GM23248 (cell line): ENCODE measurements around the gene CDH4. TPM values are rescaled to one million over a fixed set of nuclear protein-coding genes. Genes with fewer than 3 reads are reported as not detected.

Experiments used
- DNase-seq: peaks from one replicate; pipeline ENCODE4 v3.0.0-alpha.2; 2015
- H2AFZ ChIP-seq: fragments of 200-600 bp; sonication (generic); 2 replicates; pipeline ENCODE4 v1.6.1; 2016; ENCODE audit warnings: antibody characterized with exemption
- H3F3A ChIP-seq: fragments of 200-600 bp; sonication (generic); 2 replicates; pipeline ENCODE4 v1.6.1; 2016; ENCODE audit warnings: mild to moderate bottlenecking, antibody characterized with exemption, mixed run types; ENCODE audit not compliant: insufficient read depth
- H3K27ac ChIP-seq: fragments of 200-600 bp; sonication (generic); 2 replicates; pipeline ENCODE4 v1.5.1; 2016; ENCODE audit warnings: mild to moderate bottlenecking
- H3K27me3 ChIP-seq: fragments of 200-600 bp; sonication (generic); replicated peaks from 2 replicates; pipeline ENCODE4 v1.6.1; 2016; ENCODE audit warnings: mild to moderate bottlenecking; ENCODE audit not compliant: insufficient read depth
- H3K36me3 ChIP-seq: fragments of 200-600 bp; sonication (generic); 2 replicates; pipeline ENCODE4 v1.6.1; 2016; ENCODE audit warnings: low read depth, mild to moderate bottlenecking
- H3K4me1 ChIP-seq: fragments of 200-600 bp; sonication (generic); 2 replicates; pipeline ENCODE4 v1.6.1; 2016; ENCODE audit warnings: mild to moderate bottlenecking; ENCODE audit not compliant: insufficient read depth
- H3K4me2 ChIP-seq: fragments of 200-600 bp; sonication (generic); one replicate; pipeline ENCODE4 v1.6.1; 2016; ENCODE audit warnings: mild to moderate bottlenecking; ENCODE audit not compliant: unreplicated experiment
- H3K4me3 ChIP-seq: fragments of 200-600 bp; sonication (generic); 2 replicates; pipeline ENCODE4 v1.5.1; 2016; ENCODE audit warnings: mild to moderate bottlenecking
- H3K79me2 ChIP-seq: fragments of 200-600 bp; sonication (generic); 2 replicates; pipeline ENCODE4 v1.6.1; 2016; ENCODE audit warnings: mild to moderate bottlenecking; ENCODE audit not compliant: insufficient read depth
- H3K9ac ChIP-seq: fragments of 200-600 bp; sonication (generic); 2 replicates; pipeline ENCODE4 v1.6.1; 2016; ENCODE audit warnings: mild to moderate bottlenecking
- H3K9me2 ChIP-seq: fragments of 200-600 bp; sonication (generic); 2 replicates; pipeline ENCODE4 v1.6.1; 2016; ENCODE audit warnings: mixed run types, mild to moderate bottlenecking, moderate library complexity; ENCODE audit not compliant: insufficient read depth
- H3K9me3 ChIP-seq: fragments of 200-600 bp; sonication (generic); one replicate; pipeline ENCODE4 v1.6.1; 2017; ENCODE audit warnings: low read depth
- H4K20me1 ChIP-seq: fragments of 200-600 bp; sonication (generic); 2 replicates; pipeline ENCODE4 v1.6.0; 2016; ENCODE audit not compliant: insufficient read depth
- EZH2 ChIP-seq: fragments of 200-600 bp; sonication (generic); IDR thresholded peaks from 2 replicates; pipeline ENCODE4 v1.6.1; 2018; ENCODE audit warnings: antibody characterized with exemption, mild to moderate bottlenecking; ENCODE audit not compliant: insufficient read depth, poor library complexity, severe bottlenecking
- EZH2phosphoT487 ChIP-seq: fragments of 200-600 bp; sonication (generic); IDR thresholded peaks from 2 replicates; pipeline ENCODE4 v1.6.1; 2018; ENCODE audit warnings: antibody characterized with exemption, moderate library complexity, mild to moderate bottlenecking, low read depth; ENCODE audit not compliant: insufficient read depth
- WGBS, 2 experiments: methylation state at CpG; one replicate each; pipeline ENCODE4 v1.1.6; 2015 to 2017; ENCODE audit warnings: low lambda C conversion rate in 2 of 2, low coverage in 1 of 2; ENCODE audit errors: missing lambda C conversion rate in 2 of 2; 5-methylcytosine and 5-hydroxymethylcytosine counted together
- in situ Hi-C: fragments of 300-500 bp; cut with MboI; formaldehyde crosslinking; loops from 2 replicates; pipeline ENCODE4 v1.15.0; 2020
- polyA plus RNA-seq: library from polyadenylated mRNA; unstranded; fragments of >200 nt; fragmentation: Nextera tagmentation; extraction: Ambion mirVana; gene quantifications from 2 replicates; pipeline ENCODE4 v1.2.1, GENCODE V29; 2016
- total RNA-seq: library from RNA; depleted of rRNA; stranded (reverse); fragments of >200 nt; shearing (Covaris generic); gene quantifications from 2 replicates; pipeline ENCODE4 v1.2.3, GENCODE V29; 2014

Gene CDH4
- total and polyA plus RNA-seq, 2 experiments from 2014 or later = 1.1 to 3.9 TPM

- no peak for DNase-seq
- Histone ChIP-seq H3K36me3 (no peaks in the 10 kb centered on the region), H3K4me3 (no peak overlapping the region), H3K9me2 (no peaks in the 10 kb centered on the region), H3K4me1 (no peaks in the 10 kb centered on the region), H3K79me2 (no peaks in the 10 kb centered on the region), H3K4me2 (no peak overlapping the region), H4K20me1 (no peaks in the 10 kb centered on the region), H3F3A (no peaks in the 10 kb centered on the region), H3K9ac (no peak overlapping the region), H3K27ac (no peak overlapping the region), H3K9me3 (no peaks in the 10 kb centered on the region), H3K27me3 (no peaks in the 10 kb centered on the region), H2AFZ (no peak overlapping the region)
- TF ChIP-seq EZH2 (no peak), EZH2phosphoT487 (no peak)
- in situ Hi-C loops = no loop called here
- 32 to 38% methylated on average over 11 of the region's 11 CpGs for WGBS, 2 experiments
These were observed 162.5 kb downstream of the CDH4 start for GRCh38 chr20:61414455-61414991.

- Histone ChIP-seq H3K27ac (no peak overlapping the region), H3K9ac (no peak overlapping the region), H3K9me3 (no peaks in the 10 kb centered on the region), H3K79me2 (no peaks in the 10 kb centered on the region), H4K20me1 (no peaks in the 10 kb centered on the region), H3K27me3 (no peaks in the 10 kb centered on the region), H3K36me3 (no peaks in the 10 kb centered on the region), H3K4me2 (no peak overlapping the region), H3K4me1 (no peaks in the 10 kb centered on the region), H3F3A (no peaks in the 10 kb centered on the region), H2AFZ (no peak overlapping the region), H3K9me2 (no peaks in the 10 kb centered on the region), H3K4me3 (no peak overlapping the region)
- TF ChIP-seq EZH2phosphoT487 = no peak
- no peak for TF ChIP-seq EZH2
- in situ Hi-C loops = no loop called here
- DNase-seq = no peak
- WGBS, 2 experiments = 55 to 68% methylated on average over 7 of the region's 7 CpGs
These were observed 164.5 kb downstream of the CDH4 start for GRCh38 chr20:61416546-61416945.

GRCh38 chr20:61417221-61417941 lies 165.3 kb downstream of the CDH4 start:
- Histone ChIP-seq H3K9me3 (no peaks in the 10 kb centered on the region), H3K36me3 (no peaks in the 10 kb centered on the region), H2AFZ (no peak overlapping the region), H3K27ac (no peak overlapping the region), H3K9me2 (no peaks in the 10 kb centered on the region), H3K9ac (no peak overlapping the region), H3K27me3 (no peaks in the 10 kb centered on the region), H3F3A (no peaks in the 10 kb centered on the region), H4K20me1 (no peaks in the 10 kb centered on the region), H3K79me2 (no peaks in the 10 kb centered on the region), H3K4me2 (no peak overlapping the region), H3K4me3 (no peak overlapping the region), H3K4me1 (no peaks in the 10 kb centered on the region)
- WGBS, 2 experiments = 47 to 50% methylated on average over 15 to 16 of the region's 16 CpGs
- in situ Hi-C loops = no loop called here
- TF ChIP-seq EZH2 (no peak), EZH2phosphoT487 (no peak)
- DNase-seq = no peak

- H3K27me3 ChIP-seq = no peaks in the 10 kb centered on the region
- no peaks in the 10 kb centered on the region for H3K9me3 ChIP-seq
- no peak overlapping the region for H3K4me3 ChIP-seq
- no peak for DNase-seq
- no peak overlapping the region for H2AFZ ChIP-seq
- no peaks in the 10 kb centered on the region for H3K4me1 ChIP-seq
- H3F3A ChIP-seq = no peaks in the 10 kb centered on the region
- H3K79me2 ChIP-seq = no peaks in the 10 kb centered on the region
- H3K36me3 ChIP-seq = no peaks in the 10 kb centered on the region
- WGBS, 2 experiments = 52 to 60% methylated on average over 14 of the region's 14 CpGs
- no peaks in the 10 kb centered on the region for H3K9me2 ChIP-seq
- H3K27ac ChIP-seq = no peak overlapping the region
- no peaks in the 10 kb centered on the region for H4K20me1 ChIP-seq
- H3K4me2 ChIP-seq = no peak overlapping the region
- no peak overlapping the region for H3K9ac ChIP-seq
- TF ChIP-seq EZH2phosphoT487 = no peak
- no peak for TF ChIP-seq EZH2
- in situ Hi-C loops = no loop called here
These were observed 166.9 kb downstream of the CDH4 start for GRCh38 chr20:61419010-61419409.
